Brain pericyte (primary cell): ENCODE data around the gene AIP.

ENCODE experiments used
- DNase-seq: peaks from one replicate; pipeline ENCODE4 v3.0.0-alpha.2; 2012; ENCODE audit warnings: low read depth, low spot score

AIP gene

GRCh38 chr11:67534070-67534679 lies 51.3 kb downstream of the AIP start:
- DNase-seq: no peak

GRCh38 chr11:67535561-67535960 lies 52.7 kb downstream of the AIP start:
- DNase-seq: no peak

- DNase-seq: no peak
Measured at GRCh38 chr11:67538306-67538705, 55.5 kb downstream of the AIP start.

GRCh38 chr11:67538823-67539505 lies 56.1 kb downstream of the AIP start:
- no peak for DNase-seq

- DNase-seq: no peak
Measured at GRCh38 chr11:67539550-67539949, 56.7 kb downstream of the AIP start.
